ENCODE results near the gene CES4A. TPM values are rescaled to one million over a fixed set of nuclear protein-coding genes. Genes with fewer than 3 reads are reported as not detected.

CES4A gene
- total RNA-seq, 1 experiment from 2014 or later: 1.9 TPM

DNA sequence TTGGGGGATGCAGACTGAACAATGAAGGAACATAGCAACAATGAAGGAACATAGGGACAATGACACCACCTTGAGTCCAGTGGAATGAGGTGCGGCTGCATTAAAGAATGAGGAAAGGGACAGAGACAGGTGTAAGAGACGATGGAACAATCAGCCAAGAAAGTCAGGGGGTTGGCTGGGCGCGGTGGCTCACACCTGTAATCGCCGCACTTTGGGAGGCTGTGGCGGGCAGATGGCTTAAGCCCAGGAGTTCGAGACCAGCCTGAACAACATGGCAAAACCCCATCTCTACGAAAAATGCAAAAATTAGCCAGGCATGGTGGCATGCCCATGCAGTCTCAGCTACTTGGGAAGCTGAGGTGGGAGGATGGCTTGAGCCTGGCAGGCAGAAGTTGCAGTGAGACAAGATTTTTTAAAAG is 26.9 kb downstream of the CES4A start:
- TF ChIP-seq, protein P1, sequence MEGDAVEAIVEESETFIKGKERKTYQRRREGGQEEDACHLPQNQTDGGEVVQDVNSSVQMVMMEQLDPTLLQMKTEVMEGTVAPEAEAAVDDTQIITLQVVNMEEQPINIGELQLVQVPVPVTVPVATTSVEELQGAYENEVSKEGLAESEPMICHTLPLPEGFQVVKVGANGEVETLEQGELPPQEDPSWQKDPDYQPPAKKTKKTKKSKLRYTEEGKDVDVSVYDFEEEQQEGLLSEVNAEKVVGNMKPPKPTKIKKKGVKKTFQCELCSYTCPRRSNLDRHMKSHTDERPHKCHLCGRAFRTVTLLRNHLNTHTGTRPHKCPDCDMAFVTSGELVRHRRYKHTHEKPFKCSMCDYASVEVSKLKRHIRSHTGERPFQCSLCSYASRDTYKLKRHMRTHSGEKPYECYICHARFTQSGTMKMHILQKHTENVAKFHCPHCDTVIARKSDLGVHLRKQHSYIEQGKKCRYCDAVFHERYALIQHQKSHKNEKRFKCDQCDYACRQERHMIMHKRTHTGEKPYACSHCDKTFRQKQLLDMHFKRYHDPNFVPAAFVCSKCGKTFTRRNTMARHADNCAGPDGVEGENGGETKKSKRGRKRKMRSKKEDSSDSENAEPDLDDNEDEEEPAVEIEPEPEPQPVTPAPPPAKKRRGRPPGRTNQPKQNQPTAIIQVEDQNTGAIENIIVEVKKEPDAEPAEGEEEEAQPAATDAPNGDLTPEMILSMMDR (conservative IDR thresholded peaks at IDR 0.05): peak; percentile 31; the same call in 2 of the 3 replicates
- Histone ChIP-seq H3K79me1 (ENCODE audit: insufficient read depth, low read depth, low read length, poor library complexity, severe bottlenecking) (no peaks in the 10 kb centered on the region), H3K23ac (ENCODE audit: insufficient read length, low read depth, low read length) (no peak overlapping the region), H3K4me2 (ENCODE audit: insufficient read depth, insufficient read length, low read length) (no peak overlapping the region), H4K20me1 (ENCODE audit: control insufficient read depth, insufficient read depth, insufficient read length) (no peaks in the 10 kb centered on the region), H2AFZ (ENCODE audit: low read length) (no peak overlapping the region), H3K27ac (ENCODE audit: insufficient read length, low read depth, low read length) (no peak overlapping the region), H3T11ph (ENCODE audit: low read length) (no peak overlapping the region), H3K4ac (ENCODE audit: low read depth, low read length) (no peak overlapping the region), H2BK120ac (ENCODE audit: low read depth, low read length, poor library complexity, severe bottlenecking) (no peak overlapping the region), H3K18ac (ENCODE audit: insufficient read length, low read depth, low read length) (no peak overlapping the region), H2BK5ac (ENCODE audit: insufficient read length, low read length) (no peak overlapping the region), H2BK20ac (ENCODE audit: low read depth, low read length, poor library complexity, severe bottlenecking) (no peak overlapping the region), H3K4me1 (ENCODE audit: insufficient read depth, low read length) (no peaks in the 10 kb centered on the region), H2BK12ac (ENCODE audit: insufficient read length, low read depth, low read length) (no peak overlapping the region), H3K14ac (ENCODE audit: insufficient read depth, low read length) (no peak overlapping the region), H3K9me3 (ENCODE audit: control insufficient read depth, low read depth, low read length) (no peaks in the 10 kb centered on the region), H3K23me2 (ENCODE audit: insufficient read length, low read depth, low read length, poor library complexity, severe bottlenecking) (peaks cover 6% of the 10 kb centered on the region), H2AK5ac (ENCODE audit: insufficient read length, low read length) (no peak overlapping the region), H2BK15ac (ENCODE audit: low read depth, low read length) (no peak overlapping the region), H4K91ac (ENCODE audit: insufficient read length, low read depth, low read length) (no peak overlapping the region), H3K9ac (ENCODE audit: extremely low read depth, insufficient read length, low read length) (no peak overlapping the region), H3K27me3 (ENCODE audit: insufficient read depth, low read length) (peaks cover 16% of the 10 kb centered on the region; the same call in 1 of the 2 replicates), H4K5ac (ENCODE audit: insufficient read length, low read depth, low read length) (no peak overlapping the region), H4K8ac (replicated peaks; ENCODE audit: insufficient read length, low read depth, low read length) (no peak overlapping the region), H3K56ac (ENCODE audit: insufficient read length, low read depth, low read length) (no peak overlapping the region), H3K79me2 (ENCODE audit: insufficient read depth, low read length) (no peaks in the 10 kb centered on the region)
- Mint-ChIP-seq H3K27ac (no peak overlapping the region), H3K36me3 (ENCODE audit: insufficient read depth in 1 of 3, low read depth in 3 of 3) (no peaks in the 10 kb centered on the region), H3K4me3 (no peak overlapping the region), H3K9me3 (no peaks in the 10 kb centered on the region), H3K4me1 (peaks cover 3 to 12% of the 10 kb centered on the region in 2 experiments; a peak in 2 of 4 replicates), H3K27me3 (ENCODE audit: low read depth) (peaks cover 45% of the 10 kb centered on the region)
- DNase-seq: no peak
- WGBS (ENCODE audit: extremely low coverage, insufficient read length, low lambda C conversion rate): no CpG with 5 or more reads among the region's 9 CpGs

All from H9 (cell line).